ENCODE measurements around the gene MVK.

MVK gene

GRCh38 chr12:109561711-109562030 lies 11.9 kb upstream of the MVK start:
- H3K4me3 ChIP-seq (replicated peaks; ENCODE audit: low read depth, low read length) = no peak overlapping the region
- H3K36me3 ChIP-seq (ENCODE audit: control insufficient read depth, insufficient read depth, low read length) = peaks cover 27% of the 10 kb centered on the region
- no peaks in the 10 kb centered on the region for H3K27me3 ChIP-seq (replicated peaks; ENCODE audit: control insufficient read depth, insufficient read depth, low read length)

GRCh38 chr12:109562871-109563270 lies 10.7 kb upstream of the MVK start:
- Histone ChIP-seq H3K36me3 (ENCODE audit: control insufficient read depth, insufficient read depth, low read length) (peaks cover 26% of the 10 kb centered on the region), H3K4me3 (replicated peaks; ENCODE audit: low read depth, low read length) (no peak overlapping the region), H3K27me3 (replicated peaks; ENCODE audit: control insufficient read depth, insufficient read depth, low read length) (no peaks in the 10 kb centered on the region)
- no peak for DNase-seq (ENCODE audit: extremely low read depth, insufficient read length)
- no peak for TF ChIP-seq CTCF (IDR thresholded peaks at IDR 0.05; ENCODE audit: insufficient read depth, low read length, poor library complexity, severe bottlenecking)

More at GRCh38 chr12:109561711-109562030, 11.9 kb upstream of the MVK start:
- no peak for DNase-seq (ENCODE audit: extremely low read depth, insufficient read length)
- TF ChIP-seq CTCF (IDR thresholded peaks at IDR 0.05; ENCODE audit: insufficient read depth, low read length, poor library complexity, severe bottlenecking) = no peak

GRCh38 chr12:109563291-109564284 lies 10.0 kb upstream of the MVK start:
- H3K36me3 ChIP-seq (ENCODE audit: control insufficient read depth, insufficient read depth, low read length) = peaks cover 30% of the 10 kb centered on the region
- no peaks in the 10 kb centered on the region for H3K27me3 ChIP-seq (replicated peaks; ENCODE audit: control insufficient read depth, insufficient read depth, low read length)
- no peak overlapping the region for H3K4me3 ChIP-seq (replicated peaks; ENCODE audit: low read depth, low read length)
- no peak for TF ChIP-seq CTCF (IDR thresholded peaks at IDR 0.05; ENCODE audit: insufficient read depth, low read length, poor library complexity, severe bottlenecking)
- no peak for DNase-seq (ENCODE audit: extremely low read depth, insufficient read length)

GRCh38 chr12:109566424-109566823 lies 7.2 kb upstream of the MVK start:
- Histone ChIP-seq H3K27me3 (replicated peaks; ENCODE audit: control insufficient read depth, insufficient read depth, low read length) (no peaks in the 10 kb centered on the region), H3K36me3 (ENCODE audit: control insufficient read depth, insufficient read depth, low read length) (peaks cover 32% of the 10 kb centered on the region), H3K4me3 (replicated peaks; ENCODE audit: low read depth, low read length) (no peak overlapping the region)
- DNase-seq (ENCODE audit: extremely low read depth, insufficient read length) = no peak
- no peak for TF ChIP-seq CTCF (IDR thresholded peaks at IDR 0.05; ENCODE audit: insufficient read depth, low read length, poor library complexity, severe bottlenecking)

GRCh38 chr12:109567296-109567695 lies 6.3 kb upstream of the MVK start:
- Histone ChIP-seq H3K4me3 (replicated peaks; ENCODE audit: low read depth, low read length) (no peak overlapping the region), H3K27me3 (replicated peaks; ENCODE audit: control insufficient read depth, insufficient read depth, low read length) (no peaks in the 10 kb centered on the region), H3K36me3 (ENCODE audit: control insufficient read depth, insufficient read depth, low read length) (peaks cover 26% of the 10 kb centered on the region)
- no peak for DNase-seq (ENCODE audit: extremely low read depth, insufficient read length)
- no peak for TF ChIP-seq CTCF (IDR thresholded peaks at IDR 0.05; ENCODE audit: insufficient read depth, low read length, poor library complexity, severe bottlenecking)
